ENCODE results near the gene SUN5. TPM values are rescaled to one million over a fixed set of nuclear protein-coding genes. Genes with fewer than 3 reads are reported as not detected.
"Not testable (repeated sequence)": the region's sequence is repeated elsewhere in the genome, so short reads cannot be mapped to it uniquely, and the experiment has no call there.

Gene SUN5
- total and polyA plus RNA-seq, 2 of the 8 experiments (the other 6 are each of a cell fraction or from before 2014, with no cell fraction given), result not detected

- H3K4me1 ChIP-seq (replicated peaks in 1 of 4; ENCODE audit: control insufficient read depth in 3 of 4, insufficient read depth in 4 of 4, low read length in 3 of 4); H4K91ac ChIP-seq (replicated peaks; ENCODE audit: insufficient read length, low read length); H4K20me1 ChIP-seq (replicated peaks in 1 of 2; ENCODE audit: control insufficient read depth in 1 of 2, insufficient read depth in 2 of 2, low read length in 2 of 2); H2AFZ ChIP-seq (ENCODE audit: low read length); H3K9me3 ChIP-seq (ENCODE audit: insufficient read depth in 2 of 2, low read depth in 1 of 2, low read length in 1 of 2); H3K4ac ChIP-seq (replicated peaks; ENCODE audit: insufficient read length, low read depth, low read length); H3K4me2 ChIP-seq (ENCODE audit: insufficient read depth in 1 of 2, low read depth in 2 of 2, low read length in 2 of 2); H3K18ac ChIP-seq (ENCODE audit: extremely low read depth, low read length); H2AK5ac ChIP-seq (ENCODE audit: low read depth, low read length); H3K9ac ChIP-seq (replicated peaks in 1 of 4; ENCODE audit: extremely low read depth in 1 of 4, low read depth in 3 of 4, low read length in 3 of 4); H3K14ac ChIP-seq (ENCODE audit: insufficient read length); H4K8ac ChIP-seq (ENCODE audit: extremely low read depth, insufficient read depth, low read length); H4K5ac ChIP-seq (ENCODE audit: insufficient read length, low read depth, low read length); H3K56ac ChIP-seq (replicated peaks; ENCODE audit: insufficient read length, low read depth, low read length); H2BK5ac ChIP-seq (ENCODE audit: low read depth, low read length); H3K4me3 ChIP-seq (ENCODE audit: extremely low read depth in 1 of 4, insufficient read depth in 2 of 4, low read depth in 3 of 4, low read length in 4 of 4); H2BK20ac ChIP-seq (ENCODE audit: low read length); H3K79me2 ChIP-seq (ENCODE audit: control insufficient read depth in 1 of 2, insufficient read depth in 2 of 2, low read length in 2 of 2); H3K27me3 ChIP-seq (replicated peaks in 1 of 4; ENCODE audit: control insufficient read depth in 3 of 4, extremely low read depth in 1 of 4, insufficient read depth in 3 of 4, low read length in 3 of 4); H2BK15ac ChIP-seq (ENCODE audit: low read length); H3K36me3 ChIP-seq (ENCODE audit: control insufficient read depth in 2 of 4, insufficient read depth in 4 of 4, low read length in 3 of 4); POLR2A ChIA-PET (ENCODE audit: partially characterized antibody); H3K23me2 ChIP-seq (ENCODE audit: low read depth, low read length); H2BK120ac ChIP-seq (replicated peaks; ENCODE audit: low read depth, low read length); DNase-seq (ENCODE audit: low read depth in 1 of 2, low spot score in 2 of 2); H3K23ac ChIP-seq (ENCODE audit: insufficient read length); H3K27ac ChIP-seq (ENCODE audit: low read depth, low read length); H2BK12ac ChIP-seq (ENCODE audit: low read depth, low read length); H3K79me1 ChIP-seq (ENCODE audit: low read depth, low read length); FAIRE-seq: not testable (repeated sequence)
- WGBS, 2 experiments (ENCODE audit: extremely low coverage in 1 of 2, insufficient coverage in 1 of 2, insufficient read length in 1 of 2, insufficient replicate concordance in 2 of 2, low coverage in 1 of 2, low lambda C conversion rate in 2 of 2, missing lambda C conversion rate in 1 of 2), result 92% methylated on average over 11 of the region's 11 CpGs; no CpG with 5 or more reads in 1 of the 2 experiments
- CTCF ChIA-PET (ENCODE audit: partially characterized antibody), result interaction anchor here (0.6 kb wide), 1 partner anchor 12 kb away, joined by 3 read pairs; no protein-coding TSS in a partner anchor
Observed at GRCh38 chr20:32962646-32963045, 41.6 kb downstream of the SUN5 start.
